Activated naive CD8-positive, alpha-beta T cell treated with anti-CD3 and anti-CD28 coated beads, Interleukin-2, amount 50 U/mL, for 24 hours (primary cell): Measurements from ENCODE around the gene PDK2.

Experiments used
- ATAC-seq: fragments of 150-1000 bp; cut with Tn5 transposase; one replicate; pipeline ENCODE4 v1.10.0; 2021
- DNase-seq: peaks from one replicate; pipeline ENCODE4 v3.0.0; 2021
- H3K27ac Mint-ChIP-seq: one replicate; pipeline ENCODE4 v1.8.0; 2021; ENCODE audit warnings: mild to moderate bottlenecking, mixed read lengths
- H3K27me3 Mint-ChIP-seq: one replicate; pipeline ENCODE4 v1.8.0; 2021; ENCODE audit warnings: mixed read lengths
- H3K36me3 Mint-ChIP-seq: one replicate; pipeline ENCODE4 v1.8.0; 2021; ENCODE audit warnings: low read depth, mixed read lengths
- H3K4me1 Mint-ChIP-seq: one replicate; pipeline ENCODE4 v1.8.0; 2021; ENCODE audit warnings: mixed read lengths
- H3K4me3 Mint-ChIP-seq: one replicate; pipeline ENCODE4 v1.8.0; 2021; ENCODE audit warnings: mild to moderate bottlenecking, moderate library complexity, mixed read lengths
- H3K9me3 Mint-ChIP-seq: one replicate; pipeline ENCODE4 v1.8.0; 2021; ENCODE audit warnings: mixed read lengths

PDK2 gene

DNA sequence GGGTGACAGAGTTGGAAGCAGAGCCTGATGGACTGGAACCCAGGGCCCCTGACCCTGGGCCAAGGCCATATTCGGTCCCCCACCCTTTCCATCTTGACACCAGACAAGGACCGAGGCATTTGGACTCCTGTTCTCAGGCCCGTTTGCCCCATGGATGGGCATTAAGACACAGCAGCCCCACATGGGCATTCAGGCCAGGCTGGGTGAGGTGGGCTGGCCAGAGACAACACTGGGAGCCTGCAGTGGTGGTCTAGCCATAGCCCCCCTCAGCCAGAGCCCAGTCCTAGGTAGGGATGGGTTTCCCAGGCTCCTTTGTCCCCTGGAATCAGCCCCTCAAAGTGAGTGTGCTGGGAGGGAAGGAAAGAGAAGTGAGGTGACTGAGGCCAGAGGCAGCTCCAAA lies 1.6 kb downstream of the PDK2 start:
- H3K27me3 Mint-ChIP-seq = no peaks in the 10 kb centered on the region
- no peaks in the 10 kb centered on the region for H3K9me3 Mint-ChIP-seq
- ATAC-seq (no peak), DNase-seq (no peak)
- H3K4me3 Mint-ChIP-seq = no peak overlapping the region
- H3K36me3 Mint-ChIP-seq = no peaks in the 10 kb centered on the region
- H3K4me1 Mint-ChIP-seq = peaks cover 26% of the 10 kb centered on the region
- H3K27ac Mint-ChIP-seq = no peak overlapping the region

DNA sequence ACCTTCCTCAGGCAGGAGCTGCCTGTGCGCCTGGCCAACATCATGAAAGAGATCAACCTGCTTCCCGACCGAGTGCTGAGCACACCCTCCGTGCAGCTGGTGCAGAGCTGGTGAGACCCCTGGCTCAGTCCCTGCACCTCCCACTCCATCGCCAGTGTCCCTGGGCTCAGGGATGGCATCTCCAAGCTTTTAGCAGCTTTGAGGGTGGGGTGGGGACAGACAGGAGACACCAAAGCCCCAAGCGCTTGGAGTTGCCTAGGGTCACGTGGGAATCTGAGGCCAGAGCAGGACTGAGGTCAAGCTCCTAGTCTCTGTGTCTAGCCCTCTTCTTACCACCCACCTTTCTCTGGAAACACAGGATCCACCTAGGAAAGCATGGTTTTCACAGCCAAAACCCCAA lies 2.3 kb downstream of the PDK2 start:
- ATAC-seq = no peak
- Mint-ChIP-seq H3K36me3 (no peaks in the 10 kb centered on the region), H3K27ac (no peak overlapping the region), H3K4me1 (peaks cover 26% of the 10 kb centered on the region), H3K4me3 (no peak overlapping the region), H3K27me3 (no peaks in the 10 kb centered on the region), H3K9me3 (no peaks in the 10 kb centered on the region)
- no peak for DNase-seq

DNA sequence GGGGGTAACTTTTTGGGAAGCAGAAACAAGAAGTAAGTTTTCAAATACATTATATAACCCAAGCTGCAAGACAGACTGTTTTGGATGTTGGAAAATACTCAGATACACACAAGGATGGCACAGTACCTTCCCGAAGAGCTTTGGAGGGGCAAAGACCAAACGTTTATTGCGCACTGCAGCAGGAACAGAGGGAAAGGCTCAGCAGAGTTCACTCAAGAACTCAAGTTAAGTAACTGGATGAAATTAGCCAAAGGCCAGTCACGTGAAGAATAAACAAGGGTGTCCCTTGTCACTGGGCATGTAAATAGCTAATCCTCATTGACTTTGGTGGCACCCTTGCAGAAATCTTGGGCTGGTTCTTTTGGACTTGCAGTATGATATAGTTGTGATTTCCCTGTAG lies 2.8 kb downstream of the PDK2 start:
- Mint-ChIP-seq H3K9me3 (no peaks in the 10 kb centered on the region), H3K4me1 (peaks cover 26% of the 10 kb centered on the region), H3K4me3 (no peak overlapping the region), H3K36me3 (no peaks in the 10 kb centered on the region), H3K27ac (no peak overlapping the region), H3K27me3 (no peaks in the 10 kb centered on the region)
- ATAC-seq = no peak
- DNase-seq = no peak

DNA sequence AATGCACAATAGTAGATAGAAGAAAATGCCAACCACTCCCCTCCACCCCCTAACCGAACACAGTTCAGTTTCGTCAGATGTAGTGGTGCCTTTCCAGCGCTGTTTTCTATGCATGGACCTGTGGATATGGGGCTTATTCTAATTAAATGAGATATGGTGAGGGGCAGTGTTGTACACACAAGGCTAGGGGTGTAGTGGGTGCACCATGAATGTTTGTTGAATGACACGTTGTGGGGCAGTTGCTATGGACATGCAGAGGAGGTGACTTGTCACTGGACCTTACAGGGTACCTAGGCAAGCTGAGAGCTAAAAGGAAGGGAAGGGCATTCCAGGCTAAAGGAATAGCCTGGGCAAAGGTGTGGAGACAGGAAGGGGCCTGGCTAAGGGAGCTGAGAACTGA lies 3.4 kb downstream of the PDK2 start:
- Mint-ChIP-seq H3K27me3 (no peaks in the 10 kb centered on the region), H3K36me3 (no peaks in the 10 kb centered on the region), H3K4me1 (peaks cover 26% of the 10 kb centered on the region), H3K4me3 (no peak overlapping the region), H3K9me3 (no peaks in the 10 kb centered on the region), H3K27ac (no peak overlapping the region)
- ATAC-seq = no peak
- DNase-seq = no peak

DNA sequence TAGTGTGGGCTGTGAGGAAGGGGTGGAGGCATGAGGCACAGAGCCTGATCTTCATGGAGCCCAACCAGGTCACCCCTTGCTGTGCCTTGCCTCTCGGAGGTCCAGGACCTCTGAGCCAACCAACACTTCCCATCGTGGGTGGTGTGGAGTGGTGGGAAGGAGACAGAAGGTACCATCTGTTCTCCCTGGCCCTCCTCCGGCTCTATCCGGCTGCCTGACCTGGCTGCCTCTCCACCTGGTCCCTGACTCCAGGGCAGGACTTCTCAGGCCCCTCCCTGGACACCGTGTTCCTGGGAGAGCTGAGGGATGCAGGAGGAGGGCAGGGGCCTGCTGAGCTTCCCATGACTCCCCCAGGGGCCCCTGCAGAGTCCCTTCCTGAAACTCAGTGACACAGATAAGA lies 3.9 kb downstream of the PDK2 start:
- no peak for DNase-seq
- no peaks in the 10 kb centered on the region for H3K36me3 Mint-ChIP-seq
- H3K27me3 Mint-ChIP-seq = no peaks in the 10 kb centered on the region
- peaks cover 26% of the 10 kb centered on the region for H3K4me1 Mint-ChIP-seq
- no peak overlapping the region for H3K27ac Mint-ChIP-seq
- no peak for ATAC-seq
- no peaks in the 10 kb centered on the region for H3K9me3 Mint-ChIP-seq
- no peak overlapping the region for H3K4me3 Mint-ChIP-seq

DNA sequence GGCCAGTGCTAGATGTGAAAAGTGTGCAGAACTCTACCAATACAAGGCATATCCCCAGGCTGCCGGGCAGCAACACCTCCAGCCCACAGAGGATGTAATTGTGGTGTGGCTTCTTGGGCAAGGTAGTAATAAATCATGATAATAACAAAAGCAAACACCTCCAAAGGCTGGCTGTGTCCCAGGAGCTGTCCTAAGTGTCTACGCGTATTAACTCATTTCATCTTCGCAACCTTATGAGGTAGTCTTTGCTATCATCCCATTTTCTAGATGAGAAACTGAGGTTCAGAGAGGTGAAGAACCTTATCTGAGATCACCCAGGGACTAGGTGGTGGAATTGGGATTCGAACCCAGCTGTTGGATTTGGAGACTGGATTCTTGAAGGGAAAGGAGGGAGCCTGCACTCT lies 5.3 kb downstream of the PDK2 start:
- H3K27me3 Mint-ChIP-seq = no peaks in the 10 kb centered on the region
- ATAC-seq (no peak), DNase-seq (no peak)
- no peaks in the 10 kb centered on the region for H3K9me3 Mint-ChIP-seq
- H3K4me3 Mint-ChIP-seq = no peak overlapping the region
- no peak overlapping the region for H3K27ac Mint-ChIP-seq
- H3K4me1 Mint-ChIP-seq = peaks cover 11% of the 10 kb centered on the region
- H3K36me3 Mint-ChIP-seq = no peaks in the 10 kb centered on the region

DNA sequence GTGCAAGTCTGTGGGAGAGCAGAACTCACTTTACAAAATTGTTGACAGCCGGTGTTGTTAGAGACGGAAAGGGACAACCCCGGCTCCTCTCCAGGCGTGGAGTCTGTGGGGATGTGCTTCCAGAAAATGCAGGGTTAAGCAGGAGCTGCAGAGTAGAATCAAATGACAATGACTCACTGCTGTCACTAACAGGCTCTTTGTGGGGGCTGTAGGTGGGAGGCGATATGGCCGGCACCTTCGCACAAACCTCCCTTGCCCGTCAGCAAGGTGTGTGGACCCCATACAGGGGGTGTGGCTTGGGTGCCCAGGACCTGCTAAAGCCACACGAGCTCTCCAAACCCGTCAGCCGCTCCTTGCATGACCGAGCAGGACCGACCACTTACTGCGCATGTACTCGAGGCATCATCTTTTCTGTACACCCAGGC lies 5.8 kb downstream of the PDK2 start:
- Mint-ChIP-seq H3K4me1 (peaks cover 6% of the 10 kb centered on the region), H3K27me3 (no peaks in the 10 kb centered on the region), H3K27ac (no peak overlapping the region), H3K4me3 (no peak overlapping the region), H3K36me3 (no peaks in the 10 kb centered on the region), H3K9me3 (no peaks in the 10 kb centered on the region)
- DNase-seq (no peak), ATAC-seq (no peak)

DNA sequence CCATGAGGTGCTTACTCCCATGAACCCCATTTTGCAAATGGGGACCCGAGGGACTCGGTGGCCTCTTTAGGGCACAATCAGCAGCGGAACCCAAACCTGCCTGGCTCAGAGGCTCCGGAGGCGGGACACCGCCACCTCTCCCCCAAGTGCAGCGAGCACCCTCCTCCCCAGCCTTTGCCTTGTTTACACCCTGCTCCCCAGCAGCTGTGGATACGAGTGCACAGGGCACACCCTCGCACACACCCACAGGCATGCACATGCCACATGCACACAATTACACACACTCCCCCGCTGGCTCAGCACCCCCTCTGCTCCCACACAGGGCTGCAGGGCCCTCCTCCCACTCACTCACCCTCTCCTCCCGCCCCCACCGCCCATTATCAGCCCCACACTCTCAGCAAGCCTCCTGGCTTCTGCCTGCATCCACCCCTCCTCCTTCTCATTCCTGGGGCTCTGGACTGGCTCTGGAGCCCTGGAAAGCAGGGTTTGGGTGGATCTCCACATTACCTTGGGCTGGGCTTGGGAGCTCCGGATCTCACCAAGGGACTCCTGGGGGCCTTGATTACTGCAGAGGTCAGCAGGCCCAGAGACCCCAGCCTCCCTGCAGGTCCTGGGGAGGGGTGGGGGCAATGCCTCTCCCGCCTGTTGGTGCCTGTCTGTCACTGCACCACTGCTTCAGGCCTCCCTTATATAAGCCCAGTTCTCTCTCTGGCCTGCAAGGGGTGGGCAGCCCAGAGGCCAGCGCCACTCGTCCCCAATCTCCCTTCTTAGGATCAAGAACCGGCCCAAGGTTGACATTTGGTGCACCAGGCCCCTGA lies 6.4 kb downstream of the PDK2 start:
- Mint-ChIP-seq H3K27ac (no peak overlapping the region), H3K9me3 (no peaks in the 10 kb centered on the region), H3K4me3 (no peak overlapping the region), H3K4me1 (peaks cover 3% of the 10 kb centered on the region), H3K36me3 (no peaks in the 10 kb centered on the region), H3K27me3 (no peaks in the 10 kb centered on the region)
- DNase-seq = no peak
- ATAC-seq = no peak

DNA sequence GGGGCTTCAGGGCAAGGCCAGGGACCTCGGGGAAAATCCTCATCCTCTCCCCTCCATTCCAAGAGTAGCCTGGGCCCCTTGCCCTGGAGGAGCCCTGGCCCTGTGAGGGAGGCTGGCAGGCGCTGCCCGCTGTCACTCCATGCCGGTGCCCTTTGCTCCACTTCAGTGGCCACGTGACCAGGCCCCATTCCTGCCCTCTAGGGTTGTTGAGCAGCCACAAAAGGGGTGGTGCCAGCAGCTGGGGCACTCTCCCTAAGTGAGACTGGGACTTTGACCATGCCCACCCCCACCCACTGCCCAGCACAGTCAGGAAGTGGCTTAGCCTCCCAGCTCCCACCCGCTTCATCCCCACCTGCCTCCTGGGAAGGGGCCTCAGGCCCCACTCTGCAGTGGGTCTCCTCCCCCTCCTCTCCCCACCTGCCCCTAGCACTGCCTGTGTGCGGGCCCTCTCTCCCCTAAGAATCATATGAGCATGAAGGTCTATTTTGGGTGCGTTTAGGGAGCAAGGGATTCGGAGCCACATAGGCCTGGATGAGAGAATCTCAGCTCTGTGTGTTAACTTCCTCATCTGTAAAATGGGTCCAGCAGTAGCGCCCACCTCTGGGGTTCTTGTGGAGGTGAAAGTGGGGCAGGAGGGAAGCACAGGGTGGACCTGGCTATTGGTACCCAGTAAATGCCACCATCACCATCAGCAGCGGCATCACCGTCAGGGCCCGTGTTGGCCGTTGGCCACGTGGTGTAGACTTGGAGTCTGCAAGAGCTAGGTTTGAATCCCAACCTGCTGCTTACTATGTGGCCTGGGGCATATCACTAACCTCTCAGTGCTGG lies 7.2 kb downstream of the PDK2 start:
- no peak overlapping the region for H3K27ac Mint-ChIP-seq
- no peak for ATAC-seq

DNA sequence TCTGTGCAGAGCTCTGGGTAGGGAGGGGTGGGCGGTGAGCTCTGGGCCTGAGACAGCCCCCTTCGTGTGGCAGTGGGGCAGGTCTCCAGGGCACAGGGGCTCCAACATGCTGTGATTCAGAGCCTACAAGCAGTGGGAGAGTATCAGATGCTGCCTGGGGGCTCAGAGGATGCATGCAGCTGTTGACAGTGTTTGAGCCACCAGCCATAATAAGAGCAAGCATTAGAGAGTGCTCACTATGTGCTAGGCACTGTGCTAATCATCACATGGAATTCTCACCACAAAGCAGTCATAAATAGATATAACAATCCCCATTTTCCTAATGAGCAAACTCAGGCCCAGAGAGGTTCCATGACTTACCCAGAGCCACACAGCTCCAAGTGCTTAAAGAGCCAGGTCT lies 8.1 kb downstream of the PDK2 start:
- Mint-ChIP-seq H3K36me3 (no peaks in the 10 kb centered on the region), H3K27me3 (no peaks in the 10 kb centered on the region), H3K4me1 (peaks cover 3% of the 10 kb centered on the region), H3K27ac (no peak overlapping the region), H3K9me3 (no peaks in the 10 kb centered on the region), H3K4me3 (no peak overlapping the region)
- ATAC-seq = no peak
- DNase-seq = no peak

More for the DNA sequence above, 7.2 kb downstream of the PDK2 start:
- Mint-ChIP-seq H3K4me3 (no peak overlapping the region), H3K27me3 (no peaks in the 10 kb centered on the region), H3K36me3 (no peaks in the 10 kb centered on the region), H3K4me1 (peaks cover 3% of the 10 kb centered on the region), H3K9me3 (no peaks in the 10 kb centered on the region)
- no peak for DNase-seq

DNA sequence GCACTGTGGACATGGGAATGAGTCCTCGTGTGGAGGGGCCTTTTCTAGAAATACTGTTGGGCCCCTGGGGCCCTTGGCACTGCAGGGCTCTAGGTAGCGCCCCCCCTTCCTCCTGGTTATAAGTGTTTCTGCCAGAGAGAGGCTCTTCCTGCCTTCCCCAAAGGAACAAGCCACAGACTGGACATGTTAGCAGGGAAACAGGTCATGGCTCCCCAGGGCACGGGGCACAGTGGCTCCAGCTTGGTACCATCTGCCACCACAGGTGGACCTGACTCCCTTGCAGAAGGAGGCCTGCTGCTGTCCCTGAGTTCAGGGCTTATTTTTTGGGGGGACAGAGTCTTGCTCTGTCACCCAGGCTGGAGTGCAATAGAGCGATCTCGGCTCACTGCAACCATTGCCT lies 8.8 kb downstream of the PDK2 start:
- Mint-ChIP-seq H3K36me3 (no peaks in the 10 kb centered on the region), H3K4me3 (no peak overlapping the region), H3K27ac (no peak overlapping the region), H3K27me3 (no peaks in the 10 kb centered on the region), H3K9me3 (no peaks in the 10 kb centered on the region), H3K4me1 (peaks cover 3% of the 10 kb centered on the region)
- DNase-seq (no peak), ATAC-seq (no peak)

DNA sequence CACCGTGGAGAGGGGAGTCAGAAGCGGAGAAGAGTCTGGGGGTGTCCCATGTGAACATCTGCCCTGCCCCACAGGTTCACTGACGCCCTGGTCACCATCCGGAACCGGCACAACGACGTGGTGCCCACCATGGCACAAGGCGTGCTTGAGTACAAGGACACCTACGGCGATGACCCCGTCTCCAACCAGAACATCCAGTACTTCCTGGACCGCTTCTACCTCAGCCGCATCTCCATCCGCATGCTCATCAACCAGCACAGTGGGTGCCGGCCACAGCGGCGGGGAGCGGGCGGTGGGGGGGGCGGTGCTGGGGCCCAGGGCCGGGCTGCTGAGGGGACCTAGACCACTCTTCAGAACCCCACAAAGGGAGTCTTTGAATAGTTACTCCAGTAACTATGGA lies 10.7 kb downstream of the PDK2 start:
- Mint-ChIP-seq H3K9me3 (no peaks in the 10 kb centered on the region), H3K27me3 (no peaks in the 10 kb centered on the region), H3K4me1 (no peaks in the 10 kb centered on the region), H3K36me3 (no peaks in the 10 kb centered on the region), H3K27ac (no peak overlapping the region), H3K4me3 (no peak overlapping the region)
- DNase-seq = no peak
- no peak for ATAC-seq

DNA sequence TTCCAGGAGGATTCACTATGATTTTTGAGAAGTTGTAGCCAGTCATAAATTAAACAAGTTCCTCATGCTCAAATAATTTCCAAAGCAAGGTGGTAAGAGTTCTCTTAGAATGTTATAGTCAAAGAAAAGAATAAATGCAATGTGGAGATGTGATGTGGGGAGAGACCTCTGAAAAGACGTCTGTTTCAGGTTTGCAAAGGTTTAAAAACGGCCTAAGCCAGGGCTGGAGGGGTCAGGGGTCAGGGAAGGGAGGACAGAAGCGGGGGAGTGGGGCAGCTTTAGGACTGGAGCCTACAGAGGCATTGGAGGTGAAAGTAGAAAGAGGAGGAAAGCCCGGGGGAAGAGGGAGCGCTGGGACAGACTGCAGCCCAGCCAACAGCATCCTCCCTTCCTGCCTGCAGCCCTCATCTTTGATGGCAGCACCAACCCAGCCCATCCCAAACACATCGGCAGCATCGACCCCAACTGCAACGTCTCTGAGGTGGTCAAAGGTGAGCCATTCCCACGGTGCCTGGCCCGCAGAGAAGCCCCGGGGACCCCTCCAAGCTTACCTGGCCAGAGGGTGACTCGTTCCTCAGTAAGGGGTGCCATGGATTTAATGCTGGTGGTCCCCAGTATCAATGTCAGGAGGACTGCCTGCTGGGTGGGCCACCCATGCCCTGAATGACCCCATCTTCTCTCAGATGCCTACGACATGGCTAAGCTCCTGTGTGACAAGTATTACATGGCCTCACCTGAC lies 11.4 kb downstream of the PDK2 start:
- Mint-ChIP-seq H3K36me3 (no peaks in the 10 kb centered on the region), H3K27ac (no peak overlapping the region), H3K9me3 (no peaks in the 10 kb centered on the region), H3K4me3 (no peak overlapping the region), H3K27me3 (no peaks in the 10 kb centered on the region), H3K4me1 (no peaks in the 10 kb centered on the region)
- DNase-seq (no peak), ATAC-seq (no peak)

DNA sequence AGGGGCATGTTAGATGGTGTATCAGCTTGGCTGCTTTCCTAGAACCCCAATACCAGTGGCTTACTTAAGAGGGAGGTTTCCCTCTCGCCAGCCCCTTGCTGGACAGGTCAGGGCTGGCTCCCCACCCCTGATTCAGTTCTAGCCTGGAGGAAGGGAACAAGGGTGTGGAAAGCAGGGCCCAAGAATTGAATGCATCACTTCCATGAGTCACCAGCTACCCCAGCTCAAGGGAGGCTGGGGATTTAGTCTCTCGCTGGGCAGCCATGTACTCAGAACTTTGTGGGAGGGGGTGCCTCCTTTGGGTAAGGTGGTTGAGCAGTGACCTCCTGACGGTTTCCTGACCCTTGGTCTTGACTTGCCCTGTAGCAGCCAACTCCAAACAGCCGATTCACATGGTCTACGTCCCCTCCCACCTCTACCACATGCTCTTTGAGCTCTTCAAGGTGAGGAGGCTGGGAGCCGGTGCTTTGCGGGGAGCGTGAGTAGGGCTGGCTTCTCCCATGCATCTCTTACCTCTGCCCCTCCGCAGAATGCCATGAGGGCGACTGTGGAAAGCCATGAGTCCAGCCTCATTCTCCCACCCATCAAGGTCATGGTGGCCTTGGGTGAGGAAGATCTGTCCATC lies 12.8 kb downstream of the PDK2 start:
- Mint-ChIP-seq H3K27me3 (no peaks in the 10 kb centered on the region), H3K4me1 (no peaks in the 10 kb centered on the region), H3K4me3 (no peak overlapping the region), H3K9me3 (no peaks in the 10 kb centered on the region), H3K36me3 (no peaks in the 10 kb centered on the region), H3K27ac (no peak overlapping the region)
- DNase-seq (no peak), ATAC-seq (no peak)
